HCT116 (cell line): ENCODE measurements around the gene TMEM140. TPM values are rescaled to one million over a fixed set of nuclear protein-coding genes. Genes with fewer than 3 reads are reported as not detected.

Experiments
- ATAC-seq: fragments of 200-7000 bp; cut with Tn5 transposase; 2 replicates; pipeline ENCODE4 v1.9.1; 2020; ENCODE audit warnings: mild to moderate bottlenecking, moderate library complexity
- BruUV-seq: library from RNA; stranded (reverse); fragments of 400-500 nt; replicated peaks from 2 replicates; lab custom pipeline; 2021; lab: Mats Ljungman, UMichigan
- CTCF ChIA-PET: fragments of 300-600 bp; sonication (Branson Sonifier 250); formaldehyde crosslinking; loops from one replicate; lab custom pipeline; 2021; ENCODE audit warnings: antibody characterized with exemption; lab: Charles Lee
- POLR2A ChIA-PET: fragments of 300-600, 350-600 bp; sonication (Branson Sonifier 250); formaldehyde crosslinking; loops from one replicate; lab custom pipeline; 2021; ENCODE audit warnings: antibody characterized with exemption; lab: Charles Lee
- RAD21 ChIA-PET, 2 experiments: fragments of 300-600 bp; sonication (Branson Sonifier 250); formaldehyde crosslinking; loops; one replicate each; lab custom pipeline; 2023; ENCODE audit warnings: low total read pairs in 2 of 2; ENCODE audit not compliant: uncharacterized antibody in 2 of 2, unreplicated experiment in 2 of 2, low non-redundant PET in 1 of 2; lab: Charles Lee
- DNase-seq: peaks from one replicate; pipeline ENCODE4 v3.0.0-alpha.2; 2010; ENCODE audit warnings: low read depth, low spot score
- H2AFZ ChIP-seq: fragments of 200-600 bp; shearing (Covaris generic), sonication (generic); 2 replicates; pipeline ENCODE4 v1.6.1; 2017; ENCODE audit warnings: low read depth, mixed run types, mixed read lengths, antibody characterized with exemption, low read length; ENCODE audit not compliant: poor library complexity, severe bottlenecking
- H3K27ac ChIP-seq: 2 replicates; pipeline ENCODE4 v1.5.1; 2012; ENCODE audit warnings: low read depth, low read length
- H3K27me3 ChIP-seq: fragments of 200-600 bp; sonication (generic); 2 replicates; pipeline ENCODE4 v1.6.1; 2016; ENCODE audit warnings: mixed run types, low read length, mixed read lengths; ENCODE audit not compliant: insufficient read depth
- H3K36me3 ChIP-seq, 2 experiments: fragments of 200-500 bp in 1 of 2; fragments of 200-600 bp in 1 of 2; sonication (Bioruptor generic) in 1 of 2; sonication (generic) in 1 of 2; 2 replicates each; pipeline versions ENCODE4 v1.5.1 to v1.6.1; 2014 to 2016; ENCODE audit warnings: low read length in 2 of 2, inconsistent platforms in 1 of 2, mixed read lengths in 1 of 2, mixed run types in 1 of 2; ENCODE audit not compliant: insufficient read depth in 2 of 2, control insufficient read depth in 1 of 2
- H3K4me1 ChIP-seq, 2 experiments: fragments of 200-600 bp in 1 of 2; sonication (generic) in 1 of 2; 2 replicates each; pipeline versions ENCODE4 v1.5.1 to v1.6.1; 2012 to 2017; ENCODE audit warnings: low read length in 2 of 2, inconsistent platforms in 1 of 2, mild to moderate bottlenecking in 1 of 2, mixed read lengths in 1 of 2, mixed run types in 1 of 2, moderate library complexity in 1 of 2; ENCODE audit not compliant: insufficient read depth in 2 of 2, control insufficient read depth in 1 of 2
- H3K4me2 ChIP-seq: fragments of 200-600 bp; sonication (generic); 2 replicates; pipeline ENCODE4 v1.6.1; 2017; ENCODE audit warnings: mixed run types, low read length, mixed read lengths
- H3K4me3 ChIP-seq, 2 experiments: fragments of 200-600 bp in 1 of 2; sonication (generic) in 1 of 2; replicated peaks in 1 of 2; 2 replicates each; pipeline ENCODE4 v1.5.1; 2011 to 2016; ENCODE audit warnings: low read length in 2 of 2, control low read depth in 1 of 2, low read depth in 1 of 2, mild to moderate bottlenecking in 1 of 2, mixed read lengths in 1 of 2, mixed run types in 1 of 2
- H3K79me2 ChIP-seq: fragments of 200-600 bp; sonication (generic); 2 replicates; pipeline ENCODE4 v1.6.1; 2017; ENCODE audit warnings: mild to moderate bottlenecking, mixed run types, low read length, moderate library complexity, mixed read lengths; ENCODE audit not compliant: insufficient read depth
- H3K9ac ChIP-seq: fragments of 200-600 bp; sonication (generic); 2 replicates; pipeline ENCODE4 v1.6.1; 2016; ENCODE audit warnings: low read length, mixed read lengths
- H3K9me2 ChIP-seq: fragments of 200-600 bp; sonication (generic), shearing (Covaris generic); 2 replicates; pipeline ENCODE4 v1.6.1; 2017; ENCODE audit warnings: mixed run types, mild to moderate bottlenecking, moderate library complexity; ENCODE audit not compliant: insufficient read depth
- H3K9me3 ChIP-seq, 2 experiments: fragments of 200-500 bp in 1 of 2; fragments of 200-600 bp in 1 of 2; sonication (Bioruptor generic) in 1 of 2; sonication (generic) in 1 of 2; 2 replicates each; pipeline ENCODE4 v1.6.1; 2014 to 2017; ENCODE audit warnings: low read length in 2 of 2, mixed read lengths in 2 of 2, inconsistent platforms in 1 of 2, low read depth in 1 of 2, mild to moderate bottlenecking in 1 of 2, mixed run types in 1 of 2, moderate library complexity in 1 of 2; ENCODE audit not compliant: control insufficient read depth in 1 of 2, insufficient read depth in 1 of 2
- H4K20me1 ChIP-seq: fragments of 200-600 bp; sonication (generic), shearing (Covaris generic); 2 replicates; pipeline ENCODE4 v1.6.1; 2017; ENCODE audit warnings: mixed run types, mild to moderate bottlenecking, moderate library complexity; ENCODE audit not compliant: insufficient read depth
- CBX3 ChIP-seq: IDR thresholded peaks from 2 replicates; pipeline ENCODE4 v1.6.1; 2012; ENCODE audit warnings: low read depth
- EZH2phosphoT487 ChIP-seq: fragments of 200-600 bp; IDR thresholded peaks from 2 replicates; pipeline ENCODE4 v1.6.1; 2018; ENCODE audit warnings: antibody characterized with exemption, borderline replicate concordance
- FOSL1 ChIP-seq: IDR thresholded peaks from 2 replicates; pipeline ENCODE4 v1.6.1; 2012; ENCODE audit warnings: low read depth
- POLR2A ChIP-seq: IDR thresholded peaks from 2 replicates; pipeline ENCODE4 v1.7.0; 2011; ENCODE audit warnings: borderline replicate concordance; ENCODE audit not compliant: insufficient read depth, insufficient read length; ENCODE audit errors: extremely low read depth
- SIN3A ChIP-seq: IDR thresholded peaks from 2 replicates; pipeline ENCODE4 v1.6.1; 2012; ENCODE audit warnings: low read depth
- TCF7L2 ChIP-seq: IDR thresholded peaks from 2 replicates; pipeline ENCODE4 v1.7.0; 2011; ENCODE audit warnings: borderline replicate concordance, inconsistent platforms; ENCODE audit not compliant: insufficient read depth, insufficient read length; ENCODE audit errors: extremely low read depth
- YY1 ChIP-seq: IDR thresholded peaks from 2 replicates; pipeline ENCODE4 v1.6.1; 2011; ENCODE audit warnings: low read length, low read depth, moderate library complexity, mild to moderate bottlenecking; ENCODE audit not compliant: insufficient replicate concordance; ENCODE audit errors: extremely low read depth
- ZNF274 ChIP-seq: fragments of 200-500 bp; sonication (Bioruptor generic); IDR thresholded peaks from 2 replicates; pipeline ENCODE4 v1.6.1; 2014; ENCODE audit warnings: mild to moderate bottlenecking, low read depth, low read length, inconsistent platforms
- intact Hi-C: fragments of 100-400 bp; cut with micrococcal nuclease; formaldehyde crosslinking; loops from 2 replicates; pipeline ENCODE4 v1.10.0; 2022
- total RNA-seq: library from RNA; stranded (reverse); gene quantifications from one replicate; pipeline ENCODE4 v1.2.1, GENCODE V29; 2021; ENCODE audit not compliant: unreplicated experiment
- TF ChIP-seq, protein P1 (sequence below), 3 experiments: fragments of 200-600 bp in 1 of 3; sonication (generic) in 1 of 3; IDR thresholded peaks in 2 of 3; conservative IDR thresholded peaks in 1 of 3; 2 replicates each; pipeline ENCODE4 v1.5.1; 2012 to 2017; ENCODE audit warnings: low read depth in 2 of 3, low read length in 2 of 3, antibody characterized with exemption in 1 of 3, borderline replicate concordance in 1 of 3, control low read depth in 1 of 3, mild to moderate bottlenecking in 1 of 3, mixed read lengths in 1 of 3, mixed run types in 1 of 3, moderate library complexity in 1 of 3; ENCODE audit not compliant: insufficient read depth in 1 of 3

Gene TMEM140
- total RNA-seq, 1 experiment from 2014 or later, result not detected

DNA sequence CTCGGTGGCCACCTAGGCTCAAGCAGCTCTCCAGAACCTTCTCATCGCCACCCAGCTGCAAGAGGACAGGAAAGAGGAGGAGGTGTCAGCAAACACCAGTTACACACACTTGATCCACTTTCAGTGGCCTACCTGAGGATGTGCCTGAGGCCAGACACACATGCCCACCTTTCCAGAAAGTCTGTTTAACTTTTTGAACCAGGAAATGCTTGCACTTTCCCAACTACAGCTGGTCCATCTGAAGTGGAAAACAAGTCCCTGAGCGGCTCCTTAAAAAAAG is 38.3 kb downstream of the TMEM140 start:
- TF ChIP-seq TCF7L2, result no peak
- TF ChIP-seq EZH2phosphoT487, result no peak
- TF ChIP-seq, protein P1, sequence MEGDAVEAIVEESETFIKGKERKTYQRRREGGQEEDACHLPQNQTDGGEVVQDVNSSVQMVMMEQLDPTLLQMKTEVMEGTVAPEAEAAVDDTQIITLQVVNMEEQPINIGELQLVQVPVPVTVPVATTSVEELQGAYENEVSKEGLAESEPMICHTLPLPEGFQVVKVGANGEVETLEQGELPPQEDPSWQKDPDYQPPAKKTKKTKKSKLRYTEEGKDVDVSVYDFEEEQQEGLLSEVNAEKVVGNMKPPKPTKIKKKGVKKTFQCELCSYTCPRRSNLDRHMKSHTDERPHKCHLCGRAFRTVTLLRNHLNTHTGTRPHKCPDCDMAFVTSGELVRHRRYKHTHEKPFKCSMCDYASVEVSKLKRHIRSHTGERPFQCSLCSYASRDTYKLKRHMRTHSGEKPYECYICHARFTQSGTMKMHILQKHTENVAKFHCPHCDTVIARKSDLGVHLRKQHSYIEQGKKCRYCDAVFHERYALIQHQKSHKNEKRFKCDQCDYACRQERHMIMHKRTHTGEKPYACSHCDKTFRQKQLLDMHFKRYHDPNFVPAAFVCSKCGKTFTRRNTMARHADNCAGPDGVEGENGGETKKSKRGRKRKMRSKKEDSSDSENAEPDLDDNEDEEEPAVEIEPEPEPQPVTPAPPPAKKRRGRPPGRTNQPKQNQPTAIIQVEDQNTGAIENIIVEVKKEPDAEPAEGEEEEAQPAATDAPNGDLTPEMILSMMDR (IDR thresholded peaks at IDR 0.05 in 2 of 3, conservative IDR thresholded peaks at IDR 0.05 in 1 of 3; ENCODE audit: borderline replicate concordance in 1 of 3, insufficient read depth in 1 of 3, low read depth in 2 of 3, low read length in 2 of 3), result no peak
- no peak for TF ChIP-seq POLR2A
- no peak for TF ChIP-seq CBX3
- TF ChIP-seq ZNF274, result no peak
- no peak for TF ChIP-seq YY1
- TF ChIP-seq SIN3A, result no peak
- no peak for TF ChIP-seq FOSL1
- Histone ChIP-seq H3K79me2 (no peaks in the 10 kb centered on the region), H3K4me1 (no peaks in the 10 kb centered on the region), H2AFZ (no peak overlapping the region), H3K36me3 (no peaks in the 10 kb centered on the region), H3K4me2 (no peak overlapping the region), H3K9me2 (no peaks in the 10 kb centered on the region), H3K4me3 (no peak overlapping the region), H4K20me1 (no peaks in the 10 kb centered on the region), H3K27ac (no peak overlapping the region), H3K9me3 (peaks cover 0 to 4% of the 10 kb centered on the region in 2 experiments; a peak in 1 of 4 replicates), H3K9ac (no peak overlapping the region), H3K27me3 (no peaks in the 10 kb centered on the region)
- ATAC-seq, result no peak
- DNase-seq, result no peak
- intact Hi-C loops, result no loop called here
- CTCF ChIA-PET, result no interaction called here
- RAD21 ChIA-PET, result no interaction called here
- POLR2A ChIA-PET, result no interaction called here
- no TSS peak for BruUV-seq

DNA sequence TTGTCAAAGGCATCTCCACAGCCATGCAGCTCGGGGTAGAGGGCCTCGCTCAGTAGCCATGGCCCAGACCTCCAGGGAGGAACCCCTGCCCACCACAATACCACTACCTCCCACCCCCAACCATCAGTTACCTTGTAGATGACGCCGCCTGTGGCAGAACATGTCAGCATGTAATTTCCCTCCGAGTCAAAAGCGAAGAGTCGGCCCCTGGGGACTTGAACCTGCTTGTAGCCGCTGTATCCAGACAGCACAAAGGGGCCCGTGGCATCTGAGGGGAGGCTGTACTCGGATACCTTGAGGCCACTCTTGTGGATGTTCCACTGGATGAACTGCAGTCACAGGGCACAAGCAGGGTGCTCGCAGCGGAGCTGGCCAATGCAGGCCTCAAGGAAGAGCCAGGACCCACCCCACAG is 39.0 kb downstream of the TMEM140 start:
- ATAC-seq (no peak), DNase-seq (no peak)
- ChIA-PET CTCF (no interaction called here), POLR2A (no interaction called here), RAD21 (no interaction called here)
- Histone ChIP-seq H2AFZ (no peak overlapping the region), H3K9me3 (peaks cover 0 to 4% of the 10 kb centered on the region in 2 experiments; a peak in 1 of 4 replicates), H4K20me1 (no peaks in the 10 kb centered on the region), H3K4me3 (no peak overlapping the region), H3K9ac (no peak overlapping the region), H3K4me1 (no peaks in the 10 kb centered on the region), H3K4me2 (no peak overlapping the region), H3K27ac (no peak overlapping the region), H3K27me3 (no peaks in the 10 kb centered on the region), H3K79me2 (no peaks in the 10 kb centered on the region), H3K36me3 (no peaks in the 10 kb centered on the region), H3K9me2 (no peaks in the 10 kb centered on the region)
- intact Hi-C loops, result no loop called here
- TF ChIP-seq, protein P1 (IDR thresholded peaks at IDR 0.05 in 2 of 3, conservative IDR thresholded peaks at IDR 0.05 in 1 of 3; ENCODE audit: borderline replicate concordance in 1 of 3, insufficient read depth in 1 of 3, low read depth in 2 of 3, low read length in 2 of 3), result no peak
- no TSS peak for BruUV-seq
